GM19468 (cell line): ENCODE results near the gene COL11A2.
"Not testable (repeated sequence)": the region's sequence is repeated elsewhere in the genome, so short reads cannot be mapped to it uniquely, and the experiment has no call there.

Source experiments
- ATAC-seq: cut with Tn5 transposase; IDR thresholded peaks from one replicate; pipeline ENCODE4 v1.9.1; 2021; ENCODE audit warnings: mild to moderate bottlenecking, moderate library complexity, moderate number of reproducible peaks; ENCODE audit not compliant: unreplicated experiment; ENCODE audit errors: extremely low read depth

COL11A2 gene

GRCh38 chr6:33192105-33192646 lies at the start of gene COL11A2:
TSS of gene COL11A2 (minus strand) at chr6:33192467. CDS start at chr6:33192240, 227 bp downstream.
- ATAC-seq = no peak

- no peak for ATAC-seq
Measured at GRCh38 chr6:33241968-33242367, 49.7 kb upstream of the COL11A2 start.

DNA sequence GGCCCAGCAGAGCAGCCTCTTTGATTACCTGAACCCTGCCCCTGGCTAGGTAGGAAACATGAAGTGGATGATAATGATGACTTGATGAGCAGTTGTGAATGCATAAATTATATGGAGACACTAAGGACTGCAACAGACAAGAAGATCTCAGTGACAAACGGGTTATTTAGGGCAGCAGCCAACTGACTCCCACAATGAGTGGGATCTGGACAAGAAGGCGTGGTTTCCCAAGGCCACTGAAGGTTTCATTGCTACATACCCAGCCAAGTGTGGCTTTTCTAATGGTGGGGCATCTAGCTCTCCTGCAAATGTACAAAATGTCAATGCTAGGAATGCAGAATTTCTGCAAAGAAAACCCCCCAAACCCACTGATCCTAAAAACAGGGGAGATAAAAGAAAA lies 45.5 kb upstream of the COL11A2 start:
- no peak for ATAC-seq

- no peak for ATAC-seq
Measured at GRCh38 chr6:33236852-33237251, 44.6 kb upstream of the COL11A2 start.

GRCh38 chr6:33236328-33236727 lies 44.1 kb upstream of the COL11A2 start:
- ATAC-seq = no peak

DNA sequence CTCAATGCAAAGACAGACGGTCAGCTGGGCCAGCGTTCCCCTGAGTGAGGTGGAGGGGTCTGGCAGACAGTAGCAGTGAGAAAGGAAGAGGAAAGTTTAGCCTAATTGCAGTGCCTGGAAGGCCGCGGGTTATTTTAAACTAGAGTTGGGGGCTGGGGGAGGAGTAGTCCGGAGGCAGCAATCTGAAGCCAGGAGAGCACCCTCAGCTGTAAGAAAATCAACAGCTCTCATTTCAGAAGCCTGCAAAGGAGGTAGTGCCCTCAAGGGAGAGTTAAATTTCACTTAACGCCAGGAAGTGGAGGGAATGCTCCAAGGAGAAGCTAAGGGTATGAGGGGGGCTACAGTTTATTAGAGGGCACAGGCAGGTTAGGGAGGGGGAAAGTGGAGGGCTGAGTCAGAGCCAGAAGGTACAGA lies 43.0 kb upstream of the COL11A2 start:
- ATAC-seq = no peak

DNA sequence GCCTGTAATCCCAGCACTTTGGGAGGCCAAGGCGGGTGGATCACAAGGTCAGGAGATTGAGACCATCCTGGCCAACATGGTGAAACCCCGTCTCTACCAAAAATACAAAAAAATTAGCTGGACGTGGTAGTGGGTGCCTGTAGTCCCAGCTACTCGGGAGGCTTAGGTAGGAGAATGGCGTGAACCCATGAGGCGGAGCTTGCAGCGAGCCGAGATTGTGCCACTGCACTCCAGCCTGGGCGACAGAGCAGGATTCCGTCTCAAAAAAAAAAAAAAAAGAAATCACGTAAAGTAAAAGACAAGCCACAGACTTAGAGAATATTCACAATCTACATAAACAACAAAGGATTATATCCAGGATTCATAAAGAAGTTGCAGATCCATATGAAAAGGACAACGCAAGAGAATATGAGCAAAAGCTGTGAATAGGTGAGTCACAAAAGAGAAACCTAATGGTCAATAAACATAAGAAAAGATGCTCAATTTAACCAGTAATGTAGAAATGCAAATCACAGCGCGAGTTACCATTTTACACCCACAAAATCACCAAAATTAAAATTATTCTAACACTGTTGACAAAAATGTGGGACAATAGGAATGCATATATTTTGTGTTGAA lies 34.3 kb upstream of the COL11A2 start:
- not testable (repeated sequence) for ATAC-seq

DNA sequence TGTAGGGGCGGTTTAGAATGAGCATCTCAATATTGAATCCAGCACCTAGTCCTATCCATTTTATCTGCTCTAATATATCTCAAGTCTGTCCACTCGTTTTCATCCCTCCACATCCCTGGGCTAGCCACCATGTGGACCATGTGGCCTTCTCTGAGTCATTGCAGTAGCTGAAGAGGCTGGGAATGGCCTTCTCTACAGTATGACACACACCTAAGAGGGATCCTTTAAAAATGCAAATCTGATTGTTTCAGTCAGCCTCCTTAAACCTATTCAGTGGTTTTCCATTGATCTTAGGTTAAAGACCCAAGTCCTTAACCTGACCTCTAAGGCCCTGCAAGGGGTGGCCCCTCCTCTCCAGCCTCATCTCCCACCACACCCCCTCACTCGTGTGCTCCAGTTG lies 25.4 kb upstream of the COL11A2 start:
- ATAC-seq = no peak

DNA sequence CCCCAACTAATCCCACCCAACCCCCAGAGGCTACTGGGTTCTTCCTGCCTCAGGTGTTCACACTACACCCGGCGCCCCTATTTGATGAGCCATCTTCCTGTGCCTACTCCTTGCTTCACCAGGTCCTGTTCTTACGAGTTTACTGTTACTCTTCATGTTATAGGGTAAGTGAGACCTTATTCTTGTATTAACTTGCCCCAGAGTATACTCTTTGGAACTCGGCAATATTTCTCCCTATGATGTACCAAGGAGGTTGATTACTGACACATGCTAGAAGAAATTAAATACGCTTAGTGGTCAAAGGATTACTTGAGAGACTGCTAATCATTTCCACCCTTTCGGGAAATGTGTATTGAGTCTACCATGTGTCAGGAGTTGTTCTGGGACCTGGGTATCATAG lies 25.0 kb upstream of the COL11A2 start:
- ATAC-seq = no peak

GRCh38 chr6:33216117-33216649 lies 23.9 kb upstream of the COL11A2 start:
- ATAC-seq = no peak

- no peak for ATAC-seq
Measured at GRCh38 chr6:33215271-33216116, 23.2 kb upstream of the COL11A2 start.

GRCh38 chr6:33213989-33214335 lies 21.7 kb upstream of the COL11A2 start:
- no peak for ATAC-seq

DNA sequence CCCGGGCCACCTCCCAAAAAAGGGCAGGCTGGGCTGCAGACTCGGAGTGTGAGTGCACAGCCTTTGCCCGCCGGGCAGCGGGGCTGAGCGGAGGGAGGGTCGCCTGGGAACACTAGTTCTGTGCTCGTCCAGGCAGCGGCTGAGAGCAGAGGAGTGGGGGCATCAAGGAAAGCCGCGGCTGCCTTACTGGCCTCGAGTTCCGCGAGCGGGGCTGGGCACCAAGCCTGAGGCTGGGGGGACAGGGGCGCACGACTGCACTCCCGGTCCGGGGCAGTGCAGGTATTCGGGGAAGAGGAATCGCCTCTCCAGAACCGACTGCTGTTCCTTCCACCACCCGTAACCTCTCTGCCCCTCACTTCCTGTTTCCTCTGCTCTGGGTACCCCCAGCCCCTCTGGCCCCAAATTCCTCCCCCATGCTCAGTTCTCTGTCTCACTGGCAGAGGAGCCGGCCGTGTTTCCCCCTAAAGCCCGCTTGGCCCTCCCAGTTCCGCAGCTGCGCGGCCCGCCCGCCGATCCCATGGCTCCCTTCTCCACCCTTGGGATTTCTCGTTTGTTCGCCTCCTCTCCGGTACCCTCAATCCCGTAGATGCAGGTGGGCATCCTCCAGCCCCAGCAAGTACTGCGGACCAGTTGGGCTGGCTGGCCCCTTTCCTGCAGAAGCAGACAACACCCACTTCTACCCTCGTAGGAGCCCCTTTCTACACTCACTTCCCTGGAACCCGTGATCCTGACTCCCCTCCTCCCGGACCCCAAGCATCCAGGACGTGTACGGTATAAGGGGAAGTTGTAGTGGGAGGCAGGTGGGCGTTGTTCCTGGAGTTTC lies 21.1 kb upstream of the COL11A2 start:
- ATAC-seq = no peak

DNA sequence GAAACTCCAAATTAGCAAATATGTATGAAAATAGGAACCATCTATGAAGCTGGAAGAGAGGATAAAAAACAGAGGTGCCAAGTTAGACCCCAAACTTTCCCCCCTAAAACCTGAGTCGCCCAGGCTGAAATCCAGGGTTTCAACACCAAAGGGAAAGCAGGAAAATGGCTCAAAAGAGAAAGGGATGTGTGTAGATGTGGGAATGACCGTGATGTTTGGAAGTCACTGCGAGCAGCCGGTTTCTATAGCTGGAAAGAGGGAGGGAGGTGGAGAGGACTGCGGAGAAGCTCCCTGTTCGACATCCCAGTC lies 20.5 kb upstream of the COL11A2 start:
- no peak for ATAC-seq

GRCh38 chr6:33211666-33212422 lies 19.6 kb upstream of the COL11A2 start:
- no peak for ATAC-seq

- ATAC-seq = no peak
Measured at GRCh38 chr6:33211136-33211535, 18.9 kb upstream of the COL11A2 start.

DNA sequence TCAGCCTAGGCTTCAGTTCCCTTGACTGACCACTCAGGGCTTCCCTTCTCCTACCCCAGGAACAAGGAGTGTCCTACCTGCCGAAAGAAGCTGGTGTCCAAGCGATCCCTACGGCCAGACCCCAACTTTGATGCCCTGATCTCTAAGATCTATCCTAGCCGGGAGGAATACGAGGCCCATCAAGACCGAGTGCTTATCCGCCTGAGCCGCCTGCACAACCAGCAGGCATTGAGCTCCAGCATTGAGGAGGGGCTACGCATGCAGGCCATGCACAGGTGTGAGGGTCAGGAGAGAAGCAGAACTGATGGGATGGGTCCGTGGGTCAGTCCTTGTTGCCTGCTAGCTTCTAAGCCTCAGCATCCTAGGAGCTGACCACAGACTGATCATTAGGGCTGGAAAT lies 17.6 kb upstream of the COL11A2 start:
- ATAC-seq = no peak

- no peak for ATAC-seq
Measured at GRCh38 chr6:33208091-33208967, 16.1 kb upstream of the COL11A2 start, which contains the start of gene RING1. TSS of gene RING1 (plus strand) at chr6:33208500. CDS start at chr6:33208823, 323 bp downstream.

DNA sequence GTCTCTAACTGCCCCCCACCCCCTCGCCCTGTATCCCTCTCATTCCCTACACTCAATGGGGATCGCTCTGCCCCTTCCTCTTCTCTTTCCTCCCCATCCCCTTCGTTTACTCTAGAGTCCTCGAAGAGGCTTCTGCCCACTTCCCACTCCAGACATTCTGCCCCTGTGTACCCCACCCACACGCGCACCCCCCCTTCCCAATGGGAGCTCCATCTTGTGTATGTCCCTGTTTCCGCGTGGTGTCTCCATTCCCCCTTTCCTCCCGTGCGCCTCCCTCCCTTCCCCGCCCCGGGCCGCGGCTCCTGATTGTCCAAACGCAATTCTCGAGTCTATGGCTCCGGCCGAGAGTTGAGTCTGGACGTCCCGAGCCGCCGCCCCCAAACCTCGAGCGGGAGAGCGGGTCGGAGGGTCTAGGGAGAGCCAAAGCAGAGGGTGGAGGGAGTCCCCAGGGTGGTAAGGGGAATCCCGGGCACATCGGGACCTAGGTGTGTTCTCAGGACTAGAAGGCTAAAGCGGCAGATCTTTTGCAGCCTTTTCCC lies 15.4 kb upstream of the COL11A2 start:
- no peak for ATAC-seq
